AG08395 (cell line): ENCODE results near the gene KLRB1.
"Not testable (repeated sequence)": the region's sequence is repeated elsewhere in the genome, so short reads cannot be mapped to it uniquely, and the experiment has no call there.

Experiments
- DNase-seq: peaks from one replicate; pipeline ENCODE4 v3.0.0; 2012; ENCODE audit warnings: mixed read lengths, low spot score

Gene KLRB1

DNA sequence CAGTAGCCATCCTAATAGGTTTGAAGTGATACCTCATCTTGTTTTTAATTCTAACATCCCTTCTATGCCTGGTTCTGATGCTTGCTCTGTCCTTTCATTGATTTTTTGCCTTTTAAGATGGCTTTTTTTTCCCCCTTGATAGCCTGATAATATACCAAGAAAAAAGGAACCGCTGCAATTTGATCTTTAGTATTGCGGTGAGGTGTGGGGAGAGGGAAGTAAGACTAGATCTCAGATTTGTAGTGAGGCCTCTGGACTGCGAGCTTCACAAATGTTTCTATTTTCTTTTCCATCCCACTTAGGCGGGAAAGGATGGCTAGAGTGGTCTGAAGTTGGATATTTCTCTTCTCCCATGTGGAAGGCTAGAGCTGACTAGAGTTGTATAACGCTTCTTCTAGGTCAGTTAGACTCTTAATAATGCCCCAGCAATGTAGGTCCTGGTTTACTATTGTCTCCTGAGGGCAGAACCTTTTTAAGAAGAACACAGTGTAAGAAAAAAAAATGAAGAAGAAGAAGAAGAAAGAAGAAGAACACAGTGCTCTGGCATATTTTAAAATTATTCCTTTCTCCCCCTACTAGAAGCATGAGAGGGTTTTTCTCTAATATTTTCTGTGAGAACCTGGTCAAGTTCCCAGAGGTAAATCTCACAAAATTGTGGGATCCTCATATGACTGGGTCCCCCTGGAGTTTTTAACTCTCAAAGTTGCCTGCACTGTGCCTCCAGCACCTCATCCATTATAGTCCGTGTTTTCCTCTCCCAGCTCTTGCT, 11.9 kb upstream of the KLRB1 start:
- no peak for DNase-seq

- DNase-seq = not testable (repeated sequence)
Measured at GRCh38 chr12:9618906-9619305, 11.2 kb upstream of the KLRB1 start.

- DNase-seq = no peak
Measured at GRCh38 chr12:9617124-9617523, 9.4 kb upstream of the KLRB1 start.

DNA sequence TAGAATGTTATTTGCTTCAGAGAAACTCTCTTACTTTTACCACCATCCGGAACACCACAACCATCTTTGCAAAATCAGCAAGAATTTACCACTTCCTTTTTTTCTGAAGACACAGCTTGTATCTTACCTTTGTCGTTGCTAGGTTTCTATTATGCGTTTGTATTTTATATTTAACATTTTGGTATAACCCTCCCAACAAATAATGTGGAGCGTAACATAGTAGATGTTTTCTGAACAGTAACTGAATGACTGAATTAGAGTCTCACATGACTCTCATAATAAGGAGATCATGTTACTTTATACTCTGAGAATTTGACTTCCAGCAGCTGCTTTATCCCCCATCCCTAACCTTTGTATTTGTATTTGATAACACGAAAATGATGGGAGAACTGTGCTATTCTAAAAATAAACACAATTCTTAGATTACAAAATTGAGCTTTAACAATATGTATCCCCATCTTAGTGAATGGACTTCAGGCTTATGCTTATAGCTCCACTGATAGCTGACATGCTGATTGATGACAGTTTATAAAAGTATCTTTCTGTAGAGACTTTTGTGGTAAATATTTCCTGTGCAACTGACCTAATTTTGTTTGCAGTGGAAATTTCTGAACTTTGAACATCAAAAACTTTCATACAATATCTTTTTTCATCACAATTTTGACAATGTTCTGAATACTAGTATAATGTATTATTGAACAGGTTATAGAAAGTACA, 7.9 kb upstream of the KLRB1 start:
- DNase-seq = no peak

- DNase-seq = not testable (repeated sequence)
Measured at GRCh38 chr12:9610606-9611005, 2.9 kb upstream of the KLRB1 start.

GRCh38 chr12:9606736-9607372, 862 bp downstream of the KLRB1 start:
- no peak for DNase-seq

- DNase-seq = no peak
Measured at GRCh38 chr12:9606247-9606646, 1.5 kb downstream of the KLRB1 start.

DNA sequence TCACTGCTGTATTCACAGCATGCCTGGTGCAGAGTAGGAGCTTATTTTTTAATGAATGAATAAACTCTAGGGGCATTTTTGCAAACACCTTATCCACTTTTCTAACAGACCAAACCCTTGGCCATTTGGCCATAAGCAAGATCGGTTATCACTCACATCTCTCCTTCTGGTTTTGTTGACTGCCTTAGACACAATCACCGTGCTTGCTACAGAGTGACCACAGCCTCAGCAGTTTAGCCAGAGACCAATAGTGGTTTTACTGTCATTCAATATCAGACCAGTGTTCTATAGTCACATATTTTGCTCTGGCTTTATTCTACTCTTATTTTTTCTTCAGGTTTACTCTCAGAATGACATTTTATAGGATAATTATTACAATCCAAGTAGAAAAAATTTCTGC, 2.2 kb downstream of the KLRB1 start:
- DNase-seq = no peak

DNA sequence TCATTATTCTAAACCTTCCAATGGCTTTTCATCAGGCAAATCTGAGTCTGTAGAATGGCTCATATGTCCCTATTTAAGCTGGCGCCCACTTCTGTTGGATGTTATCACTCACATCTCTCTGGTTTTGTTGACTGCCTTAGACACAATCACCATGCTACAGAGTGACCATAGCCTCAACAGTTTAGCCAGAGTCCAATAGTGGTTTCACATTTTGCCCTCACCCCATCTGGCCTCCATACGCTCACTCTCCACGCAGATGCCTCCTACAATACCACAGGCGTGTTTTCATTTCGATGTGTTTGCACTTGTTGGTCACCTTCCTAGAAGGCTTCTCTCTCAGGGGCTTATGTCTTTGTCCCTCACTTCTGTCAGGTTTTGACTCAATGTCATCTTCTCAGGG, 3.4 kb downstream of the KLRB1 start:
- DNase-seq = no peak

GRCh38 chr12:9600426-9600825, 7.3 kb downstream of the KLRB1 start:
- not testable (repeated sequence) for DNase-seq

- DNase-seq = no peak
Measured at GRCh38 chr12:9598363-9598762, 9.4 kb downstream of the KLRB1 start.

GRCh38 chr12:9597365-9597764, 10.4 kb downstream of the KLRB1 start:
- no peak for DNase-seq

GRCh38 chr12:9590441-9590840, 17.3 kb downstream of the KLRB1 start:
- no peak for DNase-seq

- DNase-seq = no peak
Measured at GRCh38 chr12:9588749-9589148, 19.0 kb downstream of the KLRB1 start.

DNA sequence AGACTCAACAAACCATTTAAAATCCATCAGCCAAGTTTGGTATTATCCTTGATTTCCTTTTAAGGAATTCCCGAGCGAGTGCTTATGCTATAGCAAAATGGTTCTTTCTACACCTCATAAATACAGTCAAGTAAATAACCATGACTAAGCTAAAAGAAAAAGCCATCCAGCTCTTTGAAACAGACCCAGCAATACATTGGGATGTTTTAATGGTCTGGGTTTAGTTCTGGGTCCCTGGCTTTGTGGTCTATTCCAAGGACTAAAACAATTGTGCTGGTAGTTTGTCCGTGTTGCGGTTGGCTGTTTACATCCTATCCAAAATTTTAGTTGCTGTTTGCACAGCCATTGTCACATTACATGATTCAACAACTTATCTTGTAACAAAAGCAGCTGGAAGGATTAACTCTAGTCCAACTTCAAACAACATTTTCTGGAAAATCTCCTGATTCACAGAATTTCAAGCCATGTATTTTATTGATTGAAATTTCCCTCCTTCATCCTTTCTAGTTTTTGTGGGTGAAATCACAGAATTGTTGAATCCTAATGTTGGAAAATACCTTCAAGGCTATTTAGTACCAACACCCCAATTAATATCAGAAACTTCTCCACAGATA, 19.6 kb downstream of the KLRB1 start:
- DNase-seq = no peak

- not testable (repeated sequence) for DNase-seq
Measured at GRCh38 chr12:9577729-9578128, 30.0 kb downstream of the KLRB1 start.

GRCh38 chr12:9567151-9567550, 40.6 kb downstream of the KLRB1 start:
- DNase-seq = not testable (repeated sequence)

DNA sequence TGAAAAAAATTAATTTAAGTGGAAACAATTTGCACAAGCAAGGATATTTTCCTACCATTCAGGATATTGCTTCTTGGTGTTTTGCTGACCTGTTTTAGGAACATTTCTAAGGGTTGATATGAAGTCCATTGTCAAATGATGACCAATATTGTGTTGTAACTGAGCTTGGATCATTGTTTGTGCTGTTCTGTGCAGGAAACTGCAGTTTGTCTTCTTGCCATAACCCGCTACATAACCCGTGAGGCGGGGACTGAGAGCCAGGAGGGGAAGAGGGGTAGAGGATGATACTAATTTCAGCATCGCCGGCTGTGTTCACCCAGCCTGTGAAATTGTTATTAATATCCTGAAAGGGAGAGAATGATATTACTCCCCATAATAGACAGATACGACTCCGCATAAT, 41.6 kb downstream of the KLRB1 start:
- DNase-seq = not testable (repeated sequence)

DNA sequence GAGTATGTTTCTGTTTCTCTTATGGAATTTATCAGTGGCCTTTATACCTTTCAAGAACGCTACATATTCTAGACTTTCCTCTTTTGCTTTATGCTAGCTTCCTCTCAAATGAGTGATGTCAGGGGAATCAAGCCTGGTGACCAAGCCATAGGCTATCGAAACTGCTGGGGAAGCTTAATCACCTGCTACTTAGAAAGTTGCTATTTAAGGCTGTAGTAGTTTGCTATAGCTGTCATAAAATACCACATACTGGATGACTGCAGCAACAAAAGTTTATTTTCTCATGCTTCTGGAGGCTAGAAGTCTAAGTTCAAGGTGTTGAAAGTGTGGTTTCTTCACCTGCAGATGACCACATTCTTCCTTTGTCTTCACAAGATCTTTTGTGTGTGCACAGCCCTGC, 43.3 kb downstream of the KLRB1 start:
- not testable (repeated sequence) for DNase-seq

GRCh38 chr12:9562841-9563453, 44.8 kb downstream of the KLRB1 start:
- not testable (repeated sequence) for DNase-seq

DNA sequence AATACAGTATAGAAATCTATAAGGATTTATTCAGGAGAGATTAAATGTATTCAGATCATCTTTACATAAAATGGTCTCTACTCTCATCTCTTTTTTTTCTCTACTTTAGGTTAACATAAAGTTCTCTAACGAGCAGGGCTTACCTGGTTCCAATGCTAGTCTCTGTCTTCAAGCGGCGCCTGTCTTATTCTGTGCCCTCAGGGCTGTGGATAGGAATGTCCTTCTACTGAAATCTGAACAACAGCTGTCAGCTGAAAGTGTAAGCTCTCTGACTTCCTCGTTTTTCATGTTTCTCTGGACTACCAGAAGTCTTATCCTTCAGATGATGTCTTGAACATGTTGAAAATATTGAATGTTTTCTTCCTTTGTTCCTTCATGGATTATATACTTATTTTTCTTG, 62.2 kb downstream of the KLRB1 start:
- DNase-seq = not testable (repeated sequence)
